Neural progenitor cell (in vitro differentiated cells): ENCODE measurements around the gene PLGRKT.

Source experiments
- EZH2 ChIP-seq: fragments of 200-600 bp; sonication (generic); IDR thresholded peaks from 2 replicates; pipeline ENCODE4 v1.6.1; 2017; ENCODE audit warnings: antibody characterized with exemption, mild to moderate bottlenecking, moderate library complexity
- EZH2phosphoT487 ChIP-seq: fragments of 200-600 bp; sonication (generic); IDR thresholded peaks from 2 replicates; pipeline ENCODE4 v1.6.1; 2017; ENCODE audit warnings: antibody characterized with exemption
- TF ChIP-seq, protein P1 (sequence below): fragments of 200-600 bp; sonication (generic); IDR thresholded peaks from 2 replicates; pipeline ENCODE4 v1.5.1; 2017; ENCODE audit warnings: antibody characterized with exemption, mild to moderate bottlenecking

DNA sequence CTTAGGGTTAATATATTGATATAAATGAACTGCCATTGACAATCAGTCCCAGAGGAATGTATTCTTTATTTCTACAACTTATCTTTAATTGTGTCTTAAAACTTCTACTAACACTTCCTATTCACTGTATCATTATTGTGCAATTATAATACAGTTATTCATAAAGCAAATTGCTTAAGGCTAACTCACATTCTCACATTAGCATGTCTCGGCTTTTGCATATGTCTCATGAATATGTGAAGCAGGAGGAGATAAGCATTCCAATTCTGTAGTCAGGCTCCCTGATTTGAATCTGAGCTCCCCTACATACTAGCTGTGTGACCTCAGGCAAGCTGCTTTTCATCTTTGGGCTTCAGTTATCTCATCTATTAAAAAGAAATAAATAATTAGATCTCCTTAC, 45.4 kb downstream of the PLGRKT start:
- no peak for TF ChIP-seq EZH2phosphoT487
- TF ChIP-seq, protein P1, sequence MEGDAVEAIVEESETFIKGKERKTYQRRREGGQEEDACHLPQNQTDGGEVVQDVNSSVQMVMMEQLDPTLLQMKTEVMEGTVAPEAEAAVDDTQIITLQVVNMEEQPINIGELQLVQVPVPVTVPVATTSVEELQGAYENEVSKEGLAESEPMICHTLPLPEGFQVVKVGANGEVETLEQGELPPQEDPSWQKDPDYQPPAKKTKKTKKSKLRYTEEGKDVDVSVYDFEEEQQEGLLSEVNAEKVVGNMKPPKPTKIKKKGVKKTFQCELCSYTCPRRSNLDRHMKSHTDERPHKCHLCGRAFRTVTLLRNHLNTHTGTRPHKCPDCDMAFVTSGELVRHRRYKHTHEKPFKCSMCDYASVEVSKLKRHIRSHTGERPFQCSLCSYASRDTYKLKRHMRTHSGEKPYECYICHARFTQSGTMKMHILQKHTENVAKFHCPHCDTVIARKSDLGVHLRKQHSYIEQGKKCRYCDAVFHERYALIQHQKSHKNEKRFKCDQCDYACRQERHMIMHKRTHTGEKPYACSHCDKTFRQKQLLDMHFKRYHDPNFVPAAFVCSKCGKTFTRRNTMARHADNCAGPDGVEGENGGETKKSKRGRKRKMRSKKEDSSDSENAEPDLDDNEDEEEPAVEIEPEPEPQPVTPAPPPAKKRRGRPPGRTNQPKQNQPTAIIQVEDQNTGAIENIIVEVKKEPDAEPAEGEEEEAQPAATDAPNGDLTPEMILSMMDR = no peak
- no peak for TF ChIP-seq EZH2
